Measurements from ENCODE around the gene KLHL12.

The KLHL12 gene

GRCh38 chr1:202880961-202881460 is 46.0 kb downstream of the KLHL12 start:
- no peak for DNase-seq (ENCODE audit: low spot score)

- no peak for DNase-seq (ENCODE audit: low spot score)
Measured at GRCh38 chr1:202880062-202880461, 47.0 kb downstream of the KLHL12 start.

DNA sequence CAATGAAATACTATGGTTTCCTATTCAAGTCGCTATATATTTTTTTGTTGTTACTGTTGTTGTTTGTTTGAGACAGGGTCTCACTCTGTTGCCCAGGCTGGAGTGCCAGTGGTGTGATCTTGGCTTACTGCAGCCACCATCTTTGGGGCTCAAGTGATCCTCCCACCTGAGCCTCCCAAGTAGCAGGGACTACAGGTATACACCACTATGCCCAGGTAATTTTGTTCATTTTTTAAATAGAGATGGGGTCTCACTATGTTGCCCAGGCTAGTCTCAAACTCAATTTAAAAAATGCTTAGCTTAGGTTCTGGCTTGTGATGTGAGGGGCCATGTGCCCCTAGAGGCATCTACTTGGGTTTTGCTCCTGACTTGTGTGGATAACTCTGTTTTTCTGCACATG is 47.9 kb downstream of the KLHL12 start:
- DNase-seq (ENCODE audit: low spot score), result no peak

GRCh38 chr1:202873026-202873425 is 54.0 kb downstream of the KLHL12 start:
- no peak for DNase-seq (ENCODE audit: low spot score)

GRCh38 chr1:202871367-202871766 is 55.7 kb downstream of the KLHL12 start:
- no peak for DNase-seq (ENCODE audit: low spot score)

DNA sequence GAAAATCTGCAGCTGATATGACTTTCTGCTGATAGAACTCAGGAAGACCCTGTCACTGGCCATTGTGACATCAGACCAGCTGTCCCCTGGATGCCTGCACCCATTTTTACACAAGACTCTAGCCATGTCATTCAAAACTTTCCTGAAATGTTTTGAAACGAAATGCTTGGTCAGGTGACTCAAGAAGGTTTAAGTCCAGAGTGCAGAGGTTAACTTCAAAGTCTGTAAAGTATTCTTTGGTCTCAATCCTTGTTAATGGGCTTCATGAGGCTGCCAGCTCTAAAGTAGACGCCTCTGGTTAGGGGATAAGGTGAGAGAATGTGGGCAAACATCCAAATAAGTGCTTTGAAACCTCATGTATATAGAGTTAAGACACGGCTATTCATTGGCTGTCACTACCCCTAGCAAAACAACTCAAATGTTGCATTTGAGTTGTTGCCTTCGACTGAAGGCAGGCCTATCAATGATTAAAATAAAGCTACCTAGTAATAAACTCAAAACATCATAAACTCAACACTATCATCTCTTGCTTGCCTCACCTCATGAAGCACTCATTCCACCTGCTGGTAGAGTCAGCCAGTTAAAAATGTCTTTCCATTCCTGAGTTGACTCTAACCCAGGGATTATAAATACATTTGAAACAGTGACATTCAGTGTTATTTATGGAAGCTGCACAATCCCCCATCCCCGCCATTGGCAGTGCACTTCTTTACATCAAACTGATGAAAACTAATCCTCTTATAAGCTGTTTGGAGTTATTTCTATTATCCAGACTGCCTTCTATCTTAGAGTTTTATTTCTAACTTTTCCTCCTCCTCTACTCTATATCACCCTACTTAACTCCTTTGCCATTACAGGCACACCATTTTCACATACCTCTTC is 64.1 kb downstream of the KLHL12 start:
- DNase-seq (ENCODE audit: low spot score), result no peak

GRCh38 chr1:202861420-202862132 is 65.5 kb downstream of the KLHL12 start:
- peak; percentile 75 for DNase-seq (ENCODE audit: low spot score)

- DNase-seq (ENCODE audit: low spot score), result peak; percentile 38
Measured at GRCh38 chr1:202860744-202861419, 66.2 kb downstream of the KLHL12 start.

DNA sequence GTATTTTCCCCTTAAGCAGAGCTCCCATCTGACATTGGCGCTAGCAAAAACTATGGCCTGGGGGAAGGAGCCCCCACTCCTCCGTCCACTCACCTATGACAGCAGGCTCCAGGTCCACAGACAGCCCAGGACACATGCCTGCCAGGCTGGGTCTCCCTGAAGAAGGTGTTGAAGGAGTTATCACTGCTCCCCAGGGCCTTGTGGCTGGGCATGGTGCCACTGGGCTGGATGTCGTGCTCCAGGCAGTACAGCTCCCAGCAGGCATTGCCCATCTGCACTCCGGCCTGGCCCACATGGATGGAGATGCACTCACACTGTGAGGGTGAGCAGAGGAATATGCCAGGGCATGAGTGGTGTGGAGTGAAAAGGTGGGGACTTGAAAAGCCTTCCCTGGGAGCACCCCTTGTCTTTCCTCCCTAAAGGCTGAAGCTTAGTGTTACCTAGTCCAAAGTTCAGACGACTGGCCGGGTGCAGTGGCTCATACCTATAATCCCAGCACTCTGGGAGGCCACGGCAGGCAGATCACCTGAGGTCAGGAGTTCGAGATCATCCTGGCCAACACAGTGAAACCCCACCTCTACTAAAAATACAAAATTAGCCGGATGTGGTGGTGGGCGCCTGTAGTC is 68.1 kb downstream of the KLHL12 start:
- no peak for DNase-seq (ENCODE audit: low spot score)

DNA sequence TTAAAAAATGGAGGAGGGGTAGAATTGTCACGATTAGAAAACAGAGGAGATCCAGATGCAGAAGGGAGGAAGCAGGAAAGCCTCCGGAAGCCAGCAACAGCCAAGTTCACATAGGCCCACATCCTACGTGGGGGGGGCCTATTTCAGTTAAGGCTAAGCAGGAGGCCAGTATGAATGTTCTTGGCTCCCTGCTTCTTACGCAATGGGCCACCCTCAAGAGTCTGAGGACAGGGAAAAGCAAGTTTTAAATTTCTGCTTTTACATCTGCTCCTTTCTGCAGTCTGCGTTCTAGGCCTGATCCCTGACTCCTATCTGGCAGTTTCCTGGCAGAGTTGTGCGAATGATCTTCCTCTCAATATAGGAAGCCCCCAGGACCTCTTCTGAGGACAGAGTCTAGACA is 68.7 kb downstream of the KLHL12 start:
- no peak for DNase-seq (ENCODE audit: low spot score)

DNA sequence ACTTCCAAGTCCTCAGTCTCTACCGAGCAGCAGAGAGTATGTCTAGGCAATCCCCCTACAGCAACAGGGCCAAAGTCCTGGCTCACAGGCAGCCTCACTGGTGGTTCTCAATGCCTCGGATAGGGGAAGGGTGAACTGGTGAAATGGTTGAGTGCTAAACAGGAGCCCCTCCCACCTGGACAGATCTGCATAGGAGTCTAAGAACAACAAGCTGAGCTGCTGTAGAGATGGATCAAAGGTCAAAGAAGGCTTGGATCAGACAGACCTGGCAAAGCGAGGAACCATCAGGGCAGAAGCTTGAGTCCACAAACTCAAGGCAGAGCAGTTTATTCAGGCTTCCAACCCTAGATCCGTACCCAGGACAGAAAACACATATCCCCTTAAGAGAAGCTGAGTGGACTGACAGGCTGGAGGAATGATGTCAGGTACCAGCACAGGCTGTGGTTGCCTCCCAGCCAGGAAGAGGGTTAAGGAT is 69.9 kb downstream of the KLHL12 start:
- no peak for DNase-seq (ENCODE audit: low spot score)

DNA sequence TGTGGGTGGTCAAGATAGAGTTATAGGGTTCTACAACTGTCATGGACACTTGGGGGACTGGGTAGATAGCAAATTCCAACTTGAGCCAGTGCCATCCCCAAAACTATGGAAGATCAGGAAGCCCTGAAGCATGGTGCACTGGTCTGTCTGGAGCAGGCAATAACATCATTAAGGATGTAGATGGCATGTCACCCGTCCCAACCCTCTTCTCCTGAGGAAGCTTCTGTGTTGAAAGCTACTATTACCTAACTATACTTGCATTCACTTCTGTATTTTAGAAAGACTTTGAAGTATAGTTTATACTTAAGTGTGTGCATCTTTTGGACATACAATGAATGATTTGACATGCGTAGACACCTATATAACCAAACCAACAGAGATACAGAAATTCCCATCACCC is 71.0 kb downstream of the KLHL12 start:
- no peak for DNase-seq (ENCODE audit: low spot score)

- no peak for DNase-seq (ENCODE audit: low spot score)
Measured at GRCh38 chr1:202854787-202855186, 72.2 kb downstream of the KLHL12 start.

DNA sequence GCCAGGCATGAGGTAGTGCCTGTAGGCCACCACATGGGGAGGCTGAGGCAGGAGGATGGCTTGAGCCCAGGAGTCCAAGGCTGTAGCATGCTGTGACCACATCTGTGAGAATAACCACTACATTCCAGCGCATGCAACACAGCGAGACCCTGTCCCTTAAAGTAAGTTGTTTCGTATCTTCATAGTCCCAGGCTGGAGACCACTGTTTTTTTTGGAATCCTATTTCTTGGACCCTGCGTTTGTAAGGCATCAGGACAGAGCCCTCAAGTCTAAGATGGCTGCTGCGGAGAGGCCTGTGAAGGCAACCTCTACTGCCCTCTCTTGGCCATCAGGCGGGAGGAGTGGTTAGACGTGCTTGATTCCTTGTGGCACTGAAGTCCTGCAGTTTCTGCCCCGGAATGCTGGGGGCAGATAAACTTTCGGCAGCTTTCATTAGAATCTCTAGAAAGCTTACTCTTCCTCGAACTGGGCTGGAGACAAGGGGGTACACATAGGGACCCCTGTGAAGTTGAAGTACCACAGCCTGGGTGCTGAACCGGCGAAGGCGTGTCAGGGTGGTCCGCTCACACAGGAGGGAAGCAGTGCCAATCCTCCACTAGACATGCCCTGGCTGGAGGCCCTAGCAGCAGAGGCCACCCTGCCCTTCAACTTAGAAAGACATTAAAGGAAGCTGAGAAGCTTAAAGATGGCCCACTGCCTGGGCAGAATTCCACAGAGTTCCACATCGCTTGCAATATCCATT is 74.7 kb downstream of the KLHL12 start:
- DNase-seq (ENCODE audit: low spot score), result peak; percentile 34

DNA sequence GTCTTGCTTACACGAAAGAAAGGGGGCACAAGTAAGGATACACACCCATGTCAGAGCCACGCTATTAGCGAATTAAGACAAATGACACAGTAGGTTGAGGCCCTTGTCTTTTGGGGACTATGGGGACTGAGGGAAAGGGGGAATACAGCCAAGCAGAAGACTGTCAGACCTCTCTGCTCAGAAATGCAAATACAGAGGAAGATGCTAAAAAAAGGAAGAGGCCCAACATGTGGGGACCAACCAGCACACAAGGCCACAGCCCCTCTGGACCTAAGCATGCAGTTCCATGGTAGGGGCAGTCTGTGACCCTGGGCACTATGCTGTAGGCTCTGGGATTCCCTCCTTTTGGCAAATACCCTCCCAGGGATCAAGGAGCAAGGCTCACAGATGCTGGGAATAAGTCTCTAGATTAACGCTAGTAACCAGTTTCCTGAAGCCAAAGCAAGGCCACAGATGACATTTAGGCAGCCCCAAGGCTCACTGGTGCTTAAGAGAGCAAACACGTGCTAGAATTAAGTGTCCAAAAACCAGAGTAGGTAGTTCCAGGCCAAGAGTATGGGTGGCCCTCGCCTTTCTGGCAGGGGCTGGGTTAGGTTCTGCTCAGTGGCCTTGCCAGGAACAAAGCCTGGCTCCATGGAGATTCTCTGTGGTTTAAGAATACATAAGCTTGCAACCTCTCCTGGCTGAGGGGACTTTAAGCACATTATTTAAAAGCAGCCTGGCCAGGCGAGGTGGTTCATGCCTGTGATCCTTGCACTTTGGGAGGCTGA is 76.3 kb downstream of the KLHL12 start:
- DNase-seq (ENCODE audit: low spot score), result no peak

- no peak for DNase-seq (ENCODE audit: low spot score)
Measured at GRCh38 chr1:202848191-202848542, 78.9 kb downstream of the KLHL12 start.

- no peak for DNase-seq (ENCODE audit: low spot score)
Measured at GRCh38 chr1:202844935-202845334, 82.1 kb downstream of the KLHL12 start.

- no peak for DNase-seq (ENCODE audit: low spot score)
Measured at GRCh38 chr1:202844259-202844658, 82.8 kb downstream of the KLHL12 start.

DNA sequence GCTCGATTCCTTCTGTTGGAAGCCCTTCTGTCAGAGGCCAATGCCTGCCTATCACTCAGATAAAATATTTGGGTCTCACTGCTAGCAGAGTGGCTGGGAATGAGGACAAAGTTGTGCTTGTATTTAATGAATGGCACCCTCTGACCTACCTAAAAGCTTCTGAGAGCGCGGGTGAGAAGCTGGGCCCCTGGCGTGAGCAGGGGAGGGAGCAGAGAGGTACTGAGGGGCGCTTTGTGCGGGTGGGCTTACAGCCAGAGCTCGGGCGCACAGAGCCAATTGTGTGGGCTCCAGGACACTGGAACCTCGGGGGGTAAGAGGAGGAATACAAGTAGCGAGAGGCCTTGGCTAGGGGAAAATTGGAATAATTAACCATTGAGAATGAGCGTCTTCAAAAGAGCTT is 84.0 kb downstream of the KLHL12 start:
- DNase-seq (ENCODE audit: low spot score), result no peak
